Epithelial cell of proximal tubule (primary cell): ENCODE results near the gene DEPDC4. TPM values are rescaled to one million over a fixed set of nuclear protein-coding genes. Genes with fewer than 3 reads are reported as not detected.
"Not testable (repeated sequence)": the region's sequence is repeated elsewhere in the genome, so short reads cannot be mapped to it uniquely, and the experiment has no call there.

Experiments
- DNase-seq: peaks from one replicate; pipeline ENCODE4 v3.0.0-alpha.2; 2011; ENCODE audit warnings: low read depth
- H3K4me3 ChIP-seq: 2 replicates; pipeline ENCODE4 v1.5.1; 2011; ENCODE audit warnings: low read depth, mild to moderate bottlenecking, low read length
- CTCF ChIP-seq: conservative IDR thresholded peaks from 2 replicates; pipeline ENCODE4 v1.5.1; 2012; ENCODE audit warnings: low read depth, mild to moderate bottlenecking, low read length
- total RNA-seq: library from RNA; depleted of rRNA; stranded (reverse); fragments of >200 nt; gene quantifications from 2 replicates; pipeline ENCODE4 v1.2.3, GENCODE V29; 2015

Gene DEPDC4
- total RNA-seq: 1.0 and 3.4 TPM in 2 replicates

GRCh38 chr12:100266835-100267602 is at the start of gene DEPDC4, which contains the start of gene SCYL2:
TSS of gene DEPDC4 (minus strand) at chr12:100267079. CDS start at chr12:100267076, 3 bp downstream.
TSS of gene SCYL2 (plus strand) at chr12:100267177. CDS start at chr12:100282971, 15,794 bp downstream.
- peak within 1 kb of the TSS; percentile 88 for H3K4me3 ChIP-seq
- peak; percentile 81 for DNase-seq
- TF ChIP-seq CTCF: no peak

- TF ChIP-seq CTCF: no peak
- H3K4me3 ChIP-seq: no peak overlapping the region
- no peak for DNase-seq
Measured at GRCh38 chr12:100311317-100311716, 44.4 kb upstream of the DEPDC4 start.

GRCh38 chr12:100308138-100308537 is 41.3 kb upstream of the DEPDC4 start:
- H3K4me3 ChIP-seq, DNase-seq: not testable (repeated sequence)

GRCh38 chr12:100304334-100304733 is 37.5 kb upstream of the DEPDC4 start:
- not testable (repeated sequence) for DNase-seq, H3K4me3 ChIP-seq

- DNase-seq: no peak
- no peak for TF ChIP-seq CTCF
- H3K4me3 ChIP-seq: no peak overlapping the region
Measured at GRCh38 chr12:100303831-100304230, 37.0 kb upstream of the DEPDC4 start.

GRCh38 chr12:100302081-100302480 is 35.2 kb upstream of the DEPDC4 start:
- no peak for DNase-seq
- TF ChIP-seq CTCF: no peak
- H3K4me3 ChIP-seq: no peak overlapping the region

- no peak for TF ChIP-seq CTCF
- no peak for DNase-seq
- H3K4me3 ChIP-seq: no peak overlapping the region
Measured at GRCh38 chr12:100295764-100296555, 29.1 kb upstream of the DEPDC4 start.

- not testable (repeated sequence) for H3K4me3 ChIP-seq, DNase-seq
Measured at GRCh38 chr12:100294366-100294765, 27.5 kb upstream of the DEPDC4 start.
